Stimulated activated CD4-positive, alpha-beta T cell treated with anti-CD3 and anti-CD28 coated beads, Interleukin-4, amount 100 ng/mL, for 24 hours (primary cell): ENCODE data around the gene SNX10.

Source experiments
- DNase-seq: peaks from one replicate; pipeline ENCODE4 v3.0.0-alpha.2; 2020

Gene SNX10

GRCh38 chr7:26409661-26410547 is 118.2 kb downstream of the SNX10 start:
- DNase-seq = no peak

- DNase-seq = no peak
Observed at GRCh38 chr7:26413007-26413691, 121.5 kb downstream of the SNX10 start.

GRCh38 chr7:26416004-26416403 is 124.3 kb downstream of the SNX10 start:
- DNase-seq = no peak

- no peak for DNase-seq
Observed at GRCh38 chr7:26417911-26418413, 126.3 kb downstream of the SNX10 start.

GRCh38 chr7:26419198-26419597 is 127.5 kb downstream of the SNX10 start:
- no peak for DNase-seq

- no peak for DNase-seq
Observed at GRCh38 chr7:26420422-26421019, 128.9 kb downstream of the SNX10 start.

- no peak for DNase-seq
Observed at GRCh38 chr7:26422761-26423160, 131.1 kb downstream of the SNX10 start.

- DNase-seq = no peak
Observed at GRCh38 chr7:26423436-26423835, 131.8 kb downstream of the SNX10 start.
